Common myeloid progenitor, CD34-positive (primary cell): ENCODE results near the gene SNX9.
"Not testable (repeated sequence)": the region's sequence is repeated elsewhere in the genome, so short reads cannot be mapped to it uniquely, and the experiment has no call there.

Experiments
- CTCF ChIA-PET: fragments of 350-600 bp; sonication (Branson Sonifier 250); formaldehyde crosslinking; loops from one replicate; lab custom pipeline; 2021; ENCODE audit warnings: antibody characterized with exemption; lab: Charles Lee
- POLR2A ChIA-PET: fragments of 350-600 bp; sonication (Branson Sonifier 250); formaldehyde crosslinking; loops from one replicate; lab custom pipeline; 2021; ENCODE audit warnings: antibody characterized with exemption; lab: Charles Lee
- DNase-seq, 3 donors: peaks; one replicate each; pipeline versions ENCODE4 v3.0.0 to v3.0.0-alpha.2; 2013
- H3K27ac ChIP-seq, 2 experiments: 1 replicate in 1 of 2; 2 replicates in 1 of 2; pipeline ENCODE4 v1.7.0; 2013; ENCODE audit warnings: inconsistent platforms in 2 of 2, low read length in 2 of 2, mild to moderate bottlenecking in 2 of 2, low read depth in 1 of 2, moderate library complexity in 1 of 2; ENCODE audit not compliant: severe bottlenecking in 2 of 2, insufficient read depth in 1 of 2, poor library complexity in 1 of 2
- H3K27me3 ChIP-seq, 5 experiments: replicated peaks in 2 of 5; 1 replicate in 3 of 5; 2 replicates in 2 of 5; pipeline versions ENCODE4 v1.6.1 to v1.7.0; 2013; ENCODE audit warnings: low read length in 4 of 5, mild to moderate bottlenecking in 2 of 5, moderate library complexity in 2 of 5, inconsistent platforms in 1 of 5; ENCODE audit not compliant: insufficient read depth in 5 of 5, control insufficient read depth in 4 of 5
- H3K36me3 ChIP-seq, 4 experiments: 1 replicate in 2 of 4; 2 replicates in 2 of 4; pipeline versions ENCODE4 v1.6.1 to v1.7.0; 2013; ENCODE audit warnings: low read length in 3 of 4, control low read depth in 1 of 4, mild to moderate bottlenecking in 1 of 4; ENCODE audit not compliant: control insufficient read depth in 4 of 4, insufficient read depth in 4 of 4
- H3K4me1 ChIP-seq, 4 experiments: 1 replicate in 3 of 4; 2 replicates in 1 of 4; pipeline versions ENCODE4 v1.6.1 to v1.7.1; 2013; ENCODE audit warnings: low read length in 3 of 4, mild to moderate bottlenecking in 3 of 4, control low read depth in 1 of 4, inconsistent platforms in 1 of 4, moderate library complexity in 1 of 4; ENCODE audit not compliant: control insufficient read depth in 4 of 4, insufficient read depth in 4 of 4; ENCODE audit errors: control extremely low read depth in 1 of 4
- H3K4me3 ChIP-seq, 7 experiments: 1 replicate in 4 of 7; 2 replicates in 3 of 7; pipeline versions ENCODE4 v1.5.1 to v1.7.0; 2013; ENCODE audit warnings: mild to moderate bottlenecking in 7 of 7, low read length in 6 of 7, moderate library complexity in 6 of 7, inconsistent platforms in 2 of 7, low read depth in 2 of 7, control low read depth in 1 of 7; ENCODE audit not compliant: insufficient read depth in 4 of 7, control insufficient read depth in 1 of 7; ENCODE audit errors: extremely low read depth in 1 of 7
- H3K9me3 ChIP-seq, 5 experiments: 1 replicate in 4 of 5; 2 replicates in 1 of 5; pipeline versions ENCODE4 v1.6.1 to v1.7.1; 2013; ENCODE audit warnings: low read length in 4 of 5, mild to moderate bottlenecking in 2 of 5, inconsistent platforms in 1 of 5, low read depth in 1 of 5, moderate library complexity in 1 of 5; ENCODE audit not compliant: control insufficient read depth in 4 of 5, insufficient read depth in 2 of 5; ENCODE audit errors: control extremely low read depth in 1 of 5
- WGBS: methylation state at CpG from one replicate; pipeline ENCODE4 v1.1.5; 2013; ENCODE audit not compliant: insufficient coverage; 5-methylcytosine and 5-hydroxymethylcytosine counted together

Gene SNX9

DNA sequence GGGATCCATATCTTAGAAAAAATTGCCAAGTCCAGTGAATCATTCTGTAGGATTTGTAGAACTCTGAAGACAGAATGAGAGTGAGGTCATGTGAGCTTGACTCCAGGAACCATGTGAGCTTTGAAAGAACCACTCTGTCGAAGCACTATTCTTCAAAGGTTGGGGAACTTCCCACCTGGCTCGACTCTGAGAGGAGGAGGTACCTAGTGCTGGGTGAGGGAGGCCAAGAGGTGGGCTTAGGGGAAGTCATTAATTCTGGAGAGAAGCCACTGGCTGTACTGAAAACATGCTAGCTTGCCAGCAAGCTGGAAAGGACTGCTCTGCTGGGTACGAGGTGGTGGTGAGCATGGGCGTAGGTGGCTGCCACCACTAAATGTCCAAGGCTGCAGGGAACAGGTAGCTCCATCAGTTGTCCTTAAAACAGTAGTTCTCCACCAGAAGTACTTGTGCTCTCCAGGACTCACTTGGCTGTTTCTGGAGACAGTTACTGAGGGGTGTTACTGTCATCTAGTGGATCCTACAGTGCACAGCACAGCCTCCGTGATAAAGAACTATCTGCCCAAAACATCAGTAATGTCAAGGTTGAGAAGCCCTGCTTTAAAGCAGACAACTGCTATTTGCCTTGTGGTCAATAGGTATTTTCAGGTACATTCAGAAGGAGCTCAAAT lies 124.0 kb downstream of the SNX9 start:
- ChIA-PET POLR2A (interaction anchor here (0.6 kb wide), 1 partner anchor 607 kb away, joined by 4 read pairs; no protein-coding TSS in a partner anchor), CTCF (interaction anchor here (0.6 to 3.7 kb wide), 37 partner anchors 9 to 332 kb away, joined by 3 to 32 read pairs (median 4); no protein-coding TSS in a partner anchor)
- Histone ChIP-seq H3K4me1 (peaks cover 0 to 7% (median 0%) of the 10 kb centered on the region in 4 experiments), H3K4me3 (no peak overlapping the region), H3K9me3 (no peaks in the 10 kb centered on the region), H3K36me3 (peaks cover 2 to 20% (median 10%) of the 10 kb centered on the region in 4 experiments), H3K27me3 (no peaks in the 10 kb centered on the region), H3K27ac (no peak overlapping the region)
- WGBS = 10% methylated on average over 3 of the region's 5 CpGs
- peak; percentile 52 to 78 (median 77) for DNase-seq

DNA sequence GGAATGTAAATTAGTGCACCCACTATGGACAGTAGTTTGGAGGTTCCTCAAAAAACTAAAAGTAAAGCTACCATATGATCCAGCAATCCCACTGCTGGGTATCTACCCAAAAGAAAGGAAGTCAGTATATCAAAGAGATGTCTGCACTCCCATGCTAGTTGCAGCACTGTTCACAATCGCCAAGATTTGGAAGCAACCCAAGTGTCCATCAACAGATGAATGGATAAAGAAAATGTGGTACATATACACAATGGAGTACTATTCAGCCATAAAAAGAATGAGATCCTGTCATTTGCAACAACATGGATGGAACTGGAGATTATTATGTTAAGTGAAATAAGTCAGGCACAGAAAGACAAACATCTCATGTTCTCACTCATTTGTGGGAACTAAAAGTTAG lies 127.9 kb downstream of the SNX9 start:
- H3K27ac ChIP-seq, POLR2A ChIA-PET, H3K36me3 ChIP-seq, H3K9me3 ChIP-seq, DNase-seq, H3K4me3 ChIP-seq, H3K27me3 ChIP-seq, H3K4me1 ChIP-seq: not testable (repeated sequence)
- no CpG with 5 or more reads among the region's 1 CpG for WGBS
- CTCF ChIA-PET = interaction anchor here (1.3 kb wide), 1 partner anchor 9 kb away, joined by 3 read pairs; no protein-coding TSS in a partner anchor

DNA sequence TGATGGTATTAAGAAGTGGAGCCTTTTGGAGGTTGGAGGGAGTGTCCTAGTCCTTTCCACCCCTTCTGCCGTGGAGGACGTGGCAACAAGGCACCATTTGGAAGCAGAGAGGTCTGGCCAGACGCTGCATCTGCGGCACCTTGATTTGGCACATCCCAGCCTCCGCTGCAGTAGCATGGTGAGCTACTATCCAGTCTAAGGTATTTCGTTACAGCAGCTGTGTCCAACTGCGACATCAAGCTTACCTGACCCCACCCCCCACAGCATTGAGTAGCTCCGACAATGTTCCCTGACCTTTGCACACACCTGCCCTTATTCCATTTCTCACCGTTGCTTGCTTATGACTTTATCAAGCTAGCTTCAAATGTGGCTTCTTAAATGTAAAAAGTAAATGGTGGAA lies 128.8 kb downstream of the SNX9 start:
- H3K9me3 ChIP-seq = no peaks in the 10 kb centered on the region
- ChIA-PET CTCF (interaction anchor here (0.8 to 2.7 kb wide), 5 partner anchors 12 to 195 kb away, joined by 3 to 10 read pairs (median 3); no protein-coding TSS in a partner anchor), POLR2A (no interaction called here)
- no peaks in the 10 kb centered on the region for H3K27me3 ChIP-seq
- no peak for DNase-seq
- no peak overlapping the region for H3K4me3 ChIP-seq
- no peaks in the 10 kb centered on the region for H3K36me3 ChIP-seq
- H3K4me1 ChIP-seq = peaks cover 0 to 7% (median 0%) of the 10 kb centered on the region in 4 experiments
- 97% methylated on average over 7 of the region's 9 CpGs for WGBS
- H3K27ac ChIP-seq = no peak overlapping the region

DNA sequence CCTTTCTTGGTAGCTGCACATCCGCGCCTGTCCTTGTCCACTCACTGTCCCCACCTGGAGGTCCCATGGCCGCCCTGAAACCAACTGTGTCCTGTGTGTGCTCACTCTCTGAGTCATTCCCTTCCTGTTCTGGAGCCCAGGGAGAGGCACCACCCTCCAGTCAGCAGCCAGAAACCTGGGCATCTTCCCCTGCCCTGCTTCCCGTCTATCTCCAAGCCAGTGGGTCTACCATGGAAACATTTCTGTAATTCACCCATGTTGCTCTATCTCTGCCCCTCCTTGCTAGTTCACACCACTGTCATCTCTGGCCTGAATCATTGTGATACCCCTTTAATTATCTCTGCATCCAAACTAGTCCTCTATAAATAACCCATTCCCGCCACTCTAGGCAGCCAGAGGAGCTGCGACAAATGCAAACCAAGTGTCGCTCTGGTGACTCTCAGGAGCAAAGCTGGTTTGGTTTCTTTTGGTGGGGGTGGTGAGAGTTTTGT lies 129.9 kb downstream of the SNX9 start:
- Histone ChIP-seq H3K4me1 (peaks cover 0 to 2% (median 0%) of the 10 kb centered on the region in 4 experiments), H3K36me3 (no peaks in the 10 kb centered on the region), H3K4me3 (no peak overlapping the region), H3K27ac (no peak overlapping the region), H3K27me3 (no peaks in the 10 kb centered on the region), H3K9me3 (peaks cover 0 to 4% (median 3%) of the 10 kb centered on the region in 5 experiments)
- WGBS = 96% methylated on average over 4 of the region's 7 CpGs
- no peak for DNase-seq
- ChIA-PET CTCF (interaction anchor here (1.2 to 2.7 kb wide), 3 partner anchors 11 to 196 kb away, joined by 3 to 10 read pairs (median 4); no protein-coding TSS in a partner anchor), POLR2A (no interaction called here)

DNA sequence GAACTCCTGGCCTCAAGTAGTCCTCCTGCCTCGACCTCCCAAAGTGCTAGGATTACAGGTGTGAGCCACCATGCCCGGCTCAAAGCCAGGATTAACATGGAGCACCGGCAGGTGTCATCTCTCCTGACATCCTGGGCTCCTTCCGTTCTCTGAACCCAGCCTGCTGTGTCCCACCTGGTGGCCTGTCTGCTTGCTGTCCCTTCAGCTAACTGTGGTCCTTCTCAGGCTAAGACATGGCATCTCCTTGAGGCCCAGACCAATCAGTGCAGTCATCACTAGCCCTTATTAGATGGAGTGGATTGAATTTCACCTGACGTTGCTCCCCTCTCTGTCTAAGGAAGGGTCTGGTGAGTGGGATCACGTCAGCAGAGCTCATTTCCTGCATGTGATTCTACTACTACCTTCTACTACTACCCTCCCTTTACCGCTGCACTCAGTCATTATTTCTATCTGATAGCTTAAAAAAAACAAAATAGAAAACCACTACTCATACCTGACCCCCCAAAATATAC lies 130.6 kb downstream of the SNX9 start:
- peaks cover 0 to 8% (median 5%) of the 10 kb centered on the region in 5 experiments for H3K9me3 ChIP-seq
- no peak for DNase-seq
- H3K36me3 ChIP-seq = no peaks in the 10 kb centered on the region
- no peaks in the 10 kb centered on the region for H3K27me3 ChIP-seq
- peaks cover 0 to 2% (median 0%) of the 10 kb centered on the region in 4 experiments for H3K4me1 ChIP-seq
- ChIA-PET POLR2A (no interaction called here), CTCF (interaction anchor here (1.4 to 2.7 kb wide), 2 partner anchors 18 to 197 kb away, joined by 3 to 10 read pairs; no protein-coding TSS in a partner anchor)
- WGBS = 87% methylated on average over 6 of the region's 7 CpGs
- no peak overlapping the region for H3K4me3 ChIP-seq
- no peak overlapping the region for H3K27ac ChIP-seq

DNA sequence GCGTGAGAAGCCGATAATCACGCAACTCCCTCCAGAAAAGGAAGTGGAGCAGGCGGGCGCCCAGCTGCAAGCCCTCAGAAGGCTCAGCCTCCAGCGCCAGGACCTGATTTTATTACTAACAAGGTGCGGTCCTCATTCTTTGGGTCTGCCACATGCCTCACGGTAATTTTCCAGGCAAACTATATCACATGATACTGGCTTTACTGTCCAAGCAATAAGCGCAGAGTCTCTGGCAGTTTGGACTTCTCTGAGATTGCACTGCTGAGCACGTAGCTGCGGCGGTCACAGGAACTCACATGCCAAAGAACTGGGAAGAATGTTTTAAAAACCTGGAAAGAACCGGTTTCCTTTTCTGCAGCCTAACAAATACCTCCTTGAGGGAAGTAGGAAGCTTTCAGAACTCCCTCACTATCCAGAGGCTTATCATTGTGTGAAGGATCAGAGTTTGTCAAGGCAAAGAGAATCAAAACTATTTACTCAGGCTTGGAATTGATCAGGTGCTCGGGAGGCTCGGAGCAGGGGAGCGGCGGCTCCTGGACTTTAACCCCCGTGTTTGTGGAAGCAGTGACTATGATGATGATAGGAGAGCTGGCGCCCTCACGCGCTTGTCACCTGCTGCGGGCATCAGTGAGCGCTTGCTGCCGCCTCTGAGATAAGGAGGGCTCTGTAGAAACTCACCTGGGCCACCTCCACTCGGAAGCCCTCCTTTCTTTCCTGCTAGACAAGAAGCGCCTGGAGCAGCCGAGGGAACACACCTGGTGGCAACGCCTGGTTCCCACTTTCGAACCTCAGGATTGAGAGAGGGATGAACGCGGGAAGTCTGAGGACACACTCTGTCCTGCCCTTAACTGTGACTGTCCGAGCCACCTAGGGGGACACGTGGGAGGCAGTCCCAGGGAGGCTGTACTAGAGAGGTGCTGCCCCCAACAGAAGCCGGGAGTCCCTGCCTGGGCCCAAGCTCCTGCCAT lies 131.4 kb downstream of the SNX9 start:
- ChIA-PET CTCF (interaction anchor here (1.4 to 2.7 kb wide), 2 partner anchors 17 to 198 kb away, joined by 3 to 10 read pairs; no protein-coding TSS in a partner anchor), POLR2A (no interaction called here)
- Histone ChIP-seq H3K4me1 (peaks cover 0 to 2% (median 0%) of the 10 kb centered on the region in 4 experiments), H3K27ac (no peak overlapping the region), H3K9me3 (peaks cover 2 to 15% (median 8%) of the 10 kb centered on the region in 5 experiments), H3K27me3 (no peaks in the 10 kb centered on the region), H3K36me3 (no peaks in the 10 kb centered on the region), H3K4me3 (no peak overlapping the region)
- 92% methylated on average over 25 of the region's 34 CpGs for WGBS
- peak in 1 of 3 donors; percentile 30 for DNase-seq
